ENCODE results near the gene ACADS.

DNA sequence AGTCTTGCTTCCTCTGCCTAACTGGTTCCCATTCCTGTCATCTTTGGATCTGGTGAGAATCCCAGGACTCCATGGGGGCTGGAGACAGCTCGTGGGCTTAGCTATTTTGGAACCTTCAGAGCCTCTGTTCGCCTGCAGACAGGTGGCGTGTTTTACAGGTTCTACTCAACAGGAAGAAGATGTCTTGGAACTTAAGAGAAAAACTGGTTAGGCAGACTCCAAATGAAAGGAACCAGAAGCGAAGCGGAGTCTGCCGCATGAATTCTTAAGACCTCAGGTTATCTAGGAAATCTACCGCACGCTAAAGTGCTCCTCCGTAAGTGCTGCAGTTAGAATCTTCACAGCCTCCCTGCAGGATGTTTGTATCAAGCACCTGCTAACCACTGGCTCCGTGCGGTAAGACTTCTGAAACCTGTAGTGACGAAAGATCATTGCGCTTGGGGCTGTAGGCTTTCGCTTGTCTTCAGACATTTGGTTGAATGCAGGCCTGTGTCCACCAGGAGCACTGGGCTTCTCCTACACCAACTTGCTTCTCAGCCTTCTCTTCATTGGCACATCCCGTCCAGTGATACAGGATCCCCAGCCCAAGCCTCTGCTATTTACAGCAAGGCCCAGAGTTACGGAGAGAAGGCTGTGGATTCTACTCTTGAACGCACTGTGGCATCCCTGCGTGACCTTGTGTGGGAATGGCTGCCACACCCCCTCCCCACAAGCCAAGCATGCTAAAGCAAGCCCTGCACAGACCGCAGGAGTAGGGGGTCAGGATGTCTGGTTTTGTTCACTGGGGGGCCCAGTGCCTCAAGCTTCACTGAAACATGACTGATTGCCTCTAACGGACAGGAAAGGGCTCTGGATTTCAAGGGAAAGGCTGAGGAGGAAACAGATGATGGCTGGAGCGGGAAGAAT is 35.0 kb downstream of the ACADS start:
- TF ChIP-seq POLR2AphosphoS5 (IDR thresholded peaks at IDR 0.05; ENCODE audit: borderline replicate concordance, low read depth, low read length) (no peak), EZH2 (IDR thresholded peaks at IDR 0.05) (no peak), FOXP2 (optimal IDR thresholded peaks at IDR 0.05; ENCODE audit: control extremely low read depth, extremely low read length, insufficient read depth) (no peak)

Data from SK-N-MC (cell line).